ENCODE data around the gene PSTK. TPM values are rescaled to one million over a fixed set of nuclear protein-coding genes. Genes with fewer than 3 reads are reported as not detected.

PSTK gene
- polyA plus RNA-seq, 3 donors, result 3.5 to 4.7 (median 4.2) TPM

DNA sequence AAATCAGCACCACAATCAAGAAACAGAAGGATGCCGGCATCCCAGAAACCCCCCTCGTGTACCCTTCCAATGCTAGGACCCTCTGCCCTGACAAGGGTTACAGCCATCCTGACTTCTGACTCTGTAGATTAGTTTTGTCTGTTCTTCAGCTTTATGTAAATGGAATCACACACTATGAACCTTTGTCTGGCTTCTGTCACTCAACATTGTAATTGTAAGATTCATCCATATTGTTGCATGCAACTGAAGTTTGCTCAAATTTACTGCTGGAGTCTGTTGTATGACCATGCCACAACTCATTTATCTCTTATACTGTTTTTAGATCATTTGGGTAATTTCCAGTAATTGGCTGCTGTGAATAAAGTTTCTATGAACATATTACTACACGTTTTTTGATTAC lies 20.0 kb downstream of the PSTK start:
- peaks cover 35 to 49% of the 10 kb centered on the region in 2 donors for H3K36me3 Mint-ChIP-seq
- intact Hi-C loops (cut with micrococcal nuclease), result loop anchor here in 1 of 2 donors (10.0 kb wide), 1 partner anchor 1075 kb away; the partner anchor contains the start of gene ATE1
- WGBS (ENCODE audit: insufficient coverage), result no CpG with 5 or more reads among the region's 3 CpGs
- peak overlapping the region in 1 of 7 donors; percentile 17 for H3K27ac Mint-ChIP-seq
- no peak overlapping the region for H3K4me3 ChIP-seq (replicated peaks in 1 of 3; ENCODE audit: low read depth in 2 of 3, low read length in 3 of 3)
- no peak for DNase-seq
- no peak overlapping the region for H3K27ac ChIP-seq (ENCODE audit: low read depth in 1 of 2, low read length in 2 of 2)
- H3K9ac ChIP-seq (ENCODE audit: insufficient read depth, low read length, poor library complexity, severe bottlenecking), result no peak overlapping the region
- TF ChIP-seq, protein P1, sequence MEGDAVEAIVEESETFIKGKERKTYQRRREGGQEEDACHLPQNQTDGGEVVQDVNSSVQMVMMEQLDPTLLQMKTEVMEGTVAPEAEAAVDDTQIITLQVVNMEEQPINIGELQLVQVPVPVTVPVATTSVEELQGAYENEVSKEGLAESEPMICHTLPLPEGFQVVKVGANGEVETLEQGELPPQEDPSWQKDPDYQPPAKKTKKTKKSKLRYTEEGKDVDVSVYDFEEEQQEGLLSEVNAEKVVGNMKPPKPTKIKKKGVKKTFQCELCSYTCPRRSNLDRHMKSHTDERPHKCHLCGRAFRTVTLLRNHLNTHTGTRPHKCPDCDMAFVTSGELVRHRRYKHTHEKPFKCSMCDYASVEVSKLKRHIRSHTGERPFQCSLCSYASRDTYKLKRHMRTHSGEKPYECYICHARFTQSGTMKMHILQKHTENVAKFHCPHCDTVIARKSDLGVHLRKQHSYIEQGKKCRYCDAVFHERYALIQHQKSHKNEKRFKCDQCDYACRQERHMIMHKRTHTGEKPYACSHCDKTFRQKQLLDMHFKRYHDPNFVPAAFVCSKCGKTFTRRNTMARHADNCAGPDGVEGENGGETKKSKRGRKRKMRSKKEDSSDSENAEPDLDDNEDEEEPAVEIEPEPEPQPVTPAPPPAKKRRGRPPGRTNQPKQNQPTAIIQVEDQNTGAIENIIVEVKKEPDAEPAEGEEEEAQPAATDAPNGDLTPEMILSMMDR (IDR thresholded peaks at IDR 0.05), result no peak
- H3K36me3 ChIP-seq (replicated peaks in 1 of 2; ENCODE audit: control insufficient read depth in 1 of 2, insufficient read depth in 2 of 2, low read length in 2 of 2), result peaks cover 29 to 43% of the 10 kb centered on the region in 2 donors
- peaks cover 2% of the 10 kb centered on the region for H3K4me1 Mint-ChIP-seq
- no peaks in the 10 kb centered on the region for H3K4me1 ChIP-seq (ENCODE audit: control insufficient read depth in 1 of 2, insufficient read depth in 2 of 2, low read length in 2 of 2)
- no peak overlapping the region for H3K4me3 Mint-ChIP-seq
- no peaks in the 10 kb centered on the region for H3K27me3 ChIP-seq (ENCODE audit: control insufficient read depth in 2 of 2, insufficient read depth in 2 of 2, low read length in 2 of 2)
- no peak overlapping the region for H2AFZ ChIP-seq (ENCODE audit: insufficient read depth, low read depth, low read length, poor library complexity, severe bottlenecking)
- H3K4me2 ChIP-seq (replicated peaks; ENCODE audit: extremely low read depth, low read length, poor library complexity, severe bottlenecking), result no peak overlapping the region
- H3K9me3 ChIP-seq (replicated peaks in 1 of 2; ENCODE audit: control insufficient read depth in 1 of 2, insufficient read depth in 1 of 2, low read length in 2 of 2), result no peaks in the 10 kb centered on the region
- peaks cover 79% of the 10 kb centered on the region for H3K79me2 ChIP-seq (ENCODE audit: insufficient read depth, low read length)
- H3K27me3 Mint-ChIP-seq (ENCODE audit: low read depth in 3 of 3), result peaks cover 0 to 5% (median 1%) of the 10 kb centered on the region in 3 donors
- H3K9me3 Mint-ChIP-seq, result no peaks in the 10 kb centered on the region
- H4K20me1 ChIP-seq (ENCODE audit: insufficient read depth, low read length), result peaks cover 91% of the 10 kb centered on the region

DNA sequence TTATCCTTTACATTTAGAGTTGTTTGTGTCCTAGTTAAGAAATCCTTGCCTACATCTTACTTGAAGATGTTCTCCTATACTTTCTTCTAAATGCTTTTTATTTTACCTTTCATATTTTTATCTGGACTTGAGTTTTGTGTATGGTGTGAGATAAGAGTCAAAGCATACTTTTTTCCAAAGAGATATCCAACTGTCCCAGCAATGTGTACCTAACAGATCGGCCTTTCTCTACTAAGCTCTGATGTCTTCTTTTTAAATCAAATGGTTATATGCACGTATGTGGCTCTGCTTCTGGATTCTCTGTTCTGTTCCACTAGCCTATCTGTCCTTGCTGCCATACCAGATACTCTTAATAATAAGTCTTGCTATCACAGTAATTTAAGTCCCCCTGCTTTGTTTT lies 21.2 kb downstream of the PSTK start:
- Histone ChIP-seq H3K36me3 (replicated peaks in 1 of 2; ENCODE audit: control insufficient read depth in 1 of 2, insufficient read depth in 2 of 2, low read length in 2 of 2) (peaks cover 18 to 31% of the 10 kb centered on the region in 2 donors), H3K4me2 (replicated peaks; ENCODE audit: extremely low read depth, low read length, poor library complexity, severe bottlenecking) (no peak overlapping the region), H3K4me3 (replicated peaks in 1 of 3; ENCODE audit: low read depth in 2 of 3, low read length in 3 of 3) (no peak overlapping the region), H3K27me3 (ENCODE audit: control insufficient read depth in 2 of 2, insufficient read depth in 2 of 2, low read length in 2 of 2) (no peaks in the 10 kb centered on the region), H3K79me2 (ENCODE audit: insufficient read depth, low read length) (peaks cover 91% of the 10 kb centered on the region), H3K4me1 (ENCODE audit: control insufficient read depth in 1 of 2, insufficient read depth in 2 of 2, low read length in 2 of 2) (no peaks in the 10 kb centered on the region), H3K27ac (ENCODE audit: low read depth in 1 of 2, low read length in 2 of 2) (no peak overlapping the region), H2AFZ (ENCODE audit: insufficient read depth, low read depth, low read length, poor library complexity, severe bottlenecking) (no peak overlapping the region), H3K9ac (ENCODE audit: insufficient read depth, low read length, poor library complexity, severe bottlenecking) (no peak overlapping the region), H4K20me1 (ENCODE audit: insufficient read depth, low read length) (peaks cover 97% of the 10 kb centered on the region), H3K9me3 (replicated peaks in 1 of 2; ENCODE audit: control insufficient read depth in 1 of 2, insufficient read depth in 1 of 2, low read length in 2 of 2) (no peaks in the 10 kb centered on the region)
- Mint-ChIP-seq H3K4me3 (no peak overlapping the region), H3K27me3 (ENCODE audit: low read depth in 3 of 3) (peaks cover 0 to 5% (median 1%) of the 10 kb centered on the region in 3 donors), H3K4me1 (peaks cover 8% of the 10 kb centered on the region), H3K36me3 (peaks cover 31 to 37% of the 10 kb centered on the region in 2 donors), H3K9me3 (no peaks in the 10 kb centered on the region), H3K27ac (no peak overlapping the region)
- WGBS (ENCODE audit: insufficient coverage), result 100% methylated on average over 2 of the region's 2 CpGs
- DNase-seq, result no peak
- intact Hi-C loops (cut with micrococcal nuclease), result loop anchor here in 1 of 2 donors (10.0 kb wide), 1 partner anchor 1077 kb away; the partner anchor contains the start of gene ATE1
- TF ChIP-seq, protein P1 (IDR thresholded peaks at IDR 0.05), result no peak

Measured in CD14-positive monocyte (primary cell).